B cell (primary cell): Measurements from ENCODE around the gene POLR3GL. TPM values are rescaled to one million over a fixed set of nuclear protein-coding genes. Genes with fewer than 3 reads are reported as not detected.
"Not testable (repeated sequence)": the region's sequence is repeated elsewhere in the genome, so short reads cannot be mapped to it uniquely, and the experiment has no call there.

ENCODE experiments used
- ATAC-seq: fragments of 200-7000 bp; cut with Tn5 transposase; one replicate; pipeline ENCODE4 v1.10.0; 2021; ENCODE audit warnings: low read depth, mild to moderate bottlenecking, moderate number of reproducible peaks, moderate library complexity
- CTCF ChIA-PET: fragments of 350-600 bp; sonication (Branson Sonifier 250); formaldehyde crosslinking; loops from one replicate; lab custom pipeline; 2021; ENCODE audit warnings: antibody characterized with exemption, inconsistent platforms; lab: Charles Lee
- POLR2A ChIA-PET: fragments of 350-600 bp; sonication (Branson Sonifier 250); formaldehyde crosslinking; loops from one replicate; lab custom pipeline; 2021; ENCODE audit warnings: antibody characterized with exemption; lab: Charles Lee
- DNase-seq: peaks from one replicate; pipeline ENCODE4 v3.0.0; 2013
- H2AFZ ChIP-seq: 2 replicates; pipeline ENCODE4 v1.6.1; 2012; ENCODE audit warnings: mild to moderate bottlenecking, low read depth, low read length; ENCODE audit not compliant: insufficient read depth, poor library complexity, severe bottlenecking
- H3K27ac ChIP-seq, 2 donors: 1 replicate in 1 of 2; 2 replicates in 1 of 2; pipeline ENCODE4 v1.5.1; 2012 to 2013; ENCODE audit warnings: low read length in 2 of 2, mild to moderate bottlenecking in 2 of 2, moderate library complexity in 1 of 2
- H3K27me3 ChIP-seq, 4 experiments: fragments of 200-600 bp in 1 of 4; sonication (generic) in 1 of 4; replicated peaks in 1 of 4; 1 replicate in 2 of 4; 2 replicates in 2 of 4; pipeline versions ENCODE4 v1.6.1 to v1.7.0; 2013 to 2016; ENCODE audit warnings: low read length in 3 of 4, mild to moderate bottlenecking in 2 of 4, mixed read lengths in 1 of 4, moderate library complexity in 1 of 4; ENCODE audit not compliant: insufficient read depth in 4 of 4, control insufficient read depth in 3 of 4; ENCODE audit errors: control extremely low read depth in 1 of 4
- H3K36me3 ChIP-seq, 2 experiments: replicated peaks in 1 of 2; 1 replicate in 1 of 2; 2 replicates in 1 of 2; pipeline versions ENCODE4 v1.6.1 to v1.7.1; 2013; ENCODE audit warnings: low read length in 1 of 2; ENCODE audit not compliant: insufficient read depth in 2 of 2, control insufficient read depth in 1 of 2; ENCODE audit errors: control extremely low read depth in 1 of 2, extremely low read depth in 1 of 2
- H3K4me1 ChIP-seq, 2 donors: fragments of 200-600 bp in 1 of 2; sonication (generic) in 1 of 2; 1 replicate in 1 of 2; 2 replicates in 1 of 2; pipeline versions ENCODE4 v1.5.1 to v1.6.1; 2013 to 2017; ENCODE audit warnings: low read length in 2 of 2; ENCODE audit not compliant: control insufficient read depth in 2 of 2, insufficient read depth in 2 of 2
- H3K4me2 ChIP-seq: replicated peaks from 2 replicates; pipeline ENCODE3; 2012; ENCODE audit warnings: mild to moderate bottlenecking, low read depth, low read length; ENCODE audit not compliant: poor library complexity, severe bottlenecking
- H3K4me3 ChIP-seq, 5 experiments: fragments of 200-600 bp in 1 of 5; sonication (generic) in 1 of 5; 1 replicate in 3 of 5; 2 replicates in 2 of 5; pipeline versions ENCODE4 v1.5.1 to v1.7.0; 2011 to 2016; ENCODE audit warnings: low read length in 4 of 5, mild to moderate bottlenecking in 4 of 5, low read depth in 2 of 5, control low read depth in 1 of 5, moderate library complexity in 1 of 5; ENCODE audit not compliant: insufficient read depth in 1 of 5; ENCODE audit errors: control extremely low read depth in 1 of 5, extremely low read depth in 1 of 5
- H3K79me2 ChIP-seq: fragments of 200-600 bp; sonication (generic); one replicate; pipeline ENCODE4 v1.6.0; 2016; ENCODE audit warnings: low read length; ENCODE audit not compliant: control insufficient read depth, insufficient read depth
- H3K9ac ChIP-seq: fragments of 200-600 bp; sonication (generic); 2 replicates; pipeline ENCODE4 v1.6.1; 2017; ENCODE audit warnings: mild to moderate bottlenecking, low read length, moderate library complexity
- H3K9me3 ChIP-seq, 3 donors: one replicate each; pipeline versions ENCODE4 v1.6.1 to v1.7.1; 2013; ENCODE audit warnings: low read length in 2 of 3; ENCODE audit not compliant: control insufficient read depth in 2 of 3, insufficient read depth in 1 of 3; ENCODE audit errors: control extremely low read depth in 1 of 3
- H4K20me1 ChIP-seq: 2 replicates; pipeline ENCODE4 v1.6.0; 2012; ENCODE audit warnings: mild to moderate bottlenecking, low read length; ENCODE audit not compliant: insufficient read depth, control insufficient read depth, poor library complexity, severe bottlenecking
- H3K27ac Mint-ChIP-seq: one replicate; pipeline ENCODE4 v1.8.0; 2021; ENCODE audit warnings: mixed read lengths
- H3K27me3 Mint-ChIP-seq: one replicate; pipeline ENCODE4 v1.8.0; 2021; ENCODE audit warnings: mixed read lengths
- H3K4me1 Mint-ChIP-seq: one replicate; pipeline ENCODE4 v1.8.0; 2021; ENCODE audit warnings: mixed read lengths
- H3K4me3 Mint-ChIP-seq: one replicate; pipeline ENCODE4 v1.8.0; 2021; ENCODE audit warnings: mixed read lengths
- H3K9me3 Mint-ChIP-seq: one replicate; pipeline ENCODE4 v1.8.0; 2022; ENCODE audit warnings: mixed read lengths; ENCODE audit not compliant: insufficient read depth
- EZH2 ChIP-seq: IDR thresholded peaks from 2 replicates; pipeline ENCODE4 v1.6.1; 2012; ENCODE audit warnings: borderline replicate concordance, low read depth, mild to moderate bottlenecking, moderate library complexity, low read length; ENCODE audit not compliant: insufficient read depth, poor library complexity, severe bottlenecking
- WGBS: methylation state at CpG from one replicate; pipeline ENCODE4 v1.1.5; 2013; ENCODE audit warnings: missing lambda C conversion rate; ENCODE audit not compliant: insufficient coverage; 5-methylcytosine and 5-hydroxymethylcytosine counted together
- intact Hi-C: fragments of 100-400 bp; cut with micrococcal nuclease; formaldehyde crosslinking; loops from one replicate; pipeline ENCODE4 v1.10.0; 2022
- polyA plus RNA-seq: library from polyadenylated mRNA; depleted of rRNA; stranded (reverse); fragments of >200 nt; gene quantifications from 2 replicates; pipeline ENCODE4 v1.2.3, GENCODE V29; 2012
- total RNA-seq, 2 donors: library from RNA; stranded (reverse); fragments of 120-200 nt in 1 of 2; gene quantifications; 1 replicate in 1 of 2; 2 replicates in 1 of 2; pipeline versions ENCODE4 v1.2.3 to v1.2.4, GENCODE V29; 2013 to 2022
- TF ChIP-seq, protein P1 (sequence below): fragments of 200-600 bp; IDR thresholded peaks from one replicate; pipeline ENCODE4 v1.8.0; 2022; ENCODE audit warnings: antibody characterized with exemption, mild to moderate bottlenecking

The POLR3GL gene
- total and polyA plus RNA-seq, 2 donors (not counting 1 experiment from before 2014, with no cell fraction given) = 17.6 to 33.3 TPM

DNA sequence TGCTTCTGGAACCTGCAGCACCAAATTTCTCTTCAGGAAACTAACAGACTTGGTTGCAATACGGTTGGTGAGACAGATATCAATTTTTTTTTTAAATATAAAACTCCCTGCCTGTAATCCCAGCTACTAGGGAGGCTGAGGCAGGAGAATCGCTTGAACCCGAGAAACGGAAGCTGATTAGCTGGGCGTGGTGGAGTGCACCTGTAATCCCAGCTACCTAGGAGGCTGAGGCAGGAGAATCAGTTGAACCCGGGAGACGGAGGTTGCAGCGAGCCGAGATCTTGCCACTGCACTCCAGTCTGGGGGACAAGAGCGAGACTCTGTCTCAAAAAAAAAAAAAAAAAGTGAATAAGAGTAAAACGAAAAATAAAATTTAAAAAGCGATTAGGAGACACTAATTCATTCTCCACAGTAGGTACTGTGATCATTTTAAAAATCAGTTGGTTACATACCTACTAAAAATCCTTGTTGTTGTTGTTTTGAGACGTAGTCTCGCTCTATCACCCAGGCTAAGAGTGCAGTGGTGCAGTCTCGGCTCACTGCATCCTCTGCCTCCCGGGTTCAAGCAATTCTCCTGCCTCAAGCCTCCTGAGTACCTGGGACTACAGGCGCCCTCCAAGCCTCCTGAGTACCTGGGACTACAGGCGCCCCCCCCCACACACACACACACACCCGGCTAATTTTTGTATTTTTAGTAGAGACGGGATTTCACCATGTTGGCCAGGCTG lies 36.4 kb upstream of the POLR3GL start:
- 43% methylated on average over 11 of the region's 20 CpGs for WGBS
- DNase-seq (peak; percentile 27), ATAC-seq (no peak)
- TF ChIP-seq, protein P1, sequence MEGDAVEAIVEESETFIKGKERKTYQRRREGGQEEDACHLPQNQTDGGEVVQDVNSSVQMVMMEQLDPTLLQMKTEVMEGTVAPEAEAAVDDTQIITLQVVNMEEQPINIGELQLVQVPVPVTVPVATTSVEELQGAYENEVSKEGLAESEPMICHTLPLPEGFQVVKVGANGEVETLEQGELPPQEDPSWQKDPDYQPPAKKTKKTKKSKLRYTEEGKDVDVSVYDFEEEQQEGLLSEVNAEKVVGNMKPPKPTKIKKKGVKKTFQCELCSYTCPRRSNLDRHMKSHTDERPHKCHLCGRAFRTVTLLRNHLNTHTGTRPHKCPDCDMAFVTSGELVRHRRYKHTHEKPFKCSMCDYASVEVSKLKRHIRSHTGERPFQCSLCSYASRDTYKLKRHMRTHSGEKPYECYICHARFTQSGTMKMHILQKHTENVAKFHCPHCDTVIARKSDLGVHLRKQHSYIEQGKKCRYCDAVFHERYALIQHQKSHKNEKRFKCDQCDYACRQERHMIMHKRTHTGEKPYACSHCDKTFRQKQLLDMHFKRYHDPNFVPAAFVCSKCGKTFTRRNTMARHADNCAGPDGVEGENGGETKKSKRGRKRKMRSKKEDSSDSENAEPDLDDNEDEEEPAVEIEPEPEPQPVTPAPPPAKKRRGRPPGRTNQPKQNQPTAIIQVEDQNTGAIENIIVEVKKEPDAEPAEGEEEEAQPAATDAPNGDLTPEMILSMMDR = no peak
- TF ChIP-seq EZH2 = no peak
- Histone ChIP-seq H3K36me3 (peaks cover 3 to 14% of the 10 kb centered on the region in 2 experiments), H2AFZ (peak overlapping the region; percentile 73), H3K27me3 (no peaks in the 10 kb centered on the region), H3K4me3 (peak overlapping the region; percentile 71 to 95 (median 83)), H3K4me1 (peaks cover 25 to 37% of the 10 kb centered on the region in 2 donors), H3K27ac (peak overlapping the region; percentile 96 to 99), H3K4me2 (peak overlapping the region; percentile 77), H3K9ac (peak overlapping the region; percentile 98), H4K20me1 (no peaks in the 10 kb centered on the region), H3K9me3 (no peaks in the 10 kb centered on the region), H3K79me2 (peaks cover 18% of the 10 kb centered on the region)
- no peaks in the 10 kb centered on the region for H3K9me3 Mint-ChIP-seq
- peak overlapping the region; percentile 81 for H3K27ac Mint-ChIP-seq
- H3K27me3 Mint-ChIP-seq = no peaks in the 10 kb centered on the region
- ChIA-PET POLR2A (interaction anchor here (0.7 to 3.5 kb wide), 16 partner anchors 9 to 109 kb away, joined by 3 to 43 read pairs (median 8); partner anchors contain the start of genes ANKRD34A, LIX1L, NUDT17 and PEX11B), CTCF (interaction anchor here (0.8 to 3.6 kb wide), 22 partner anchors 9 to 110 kb away, joined by 3 to 30 read pairs (median 6); partner anchors contain the start of genes ANKRD34A, LIX1L, NUDT17 and PEX11B)
- peak overlapping the region; percentile 78 for H3K4me3 Mint-ChIP-seq
- intact Hi-C loops = loop anchor here (1.0 to 2.0 kb wide), 6 partner anchors 10 to 109 kb away; partner anchors contain the start of genes ANKRD34A, LIX1L, PEX11B and PIAS3
- peaks cover 19% of the 10 kb centered on the region for H3K4me1 Mint-ChIP-seq

DNA sequence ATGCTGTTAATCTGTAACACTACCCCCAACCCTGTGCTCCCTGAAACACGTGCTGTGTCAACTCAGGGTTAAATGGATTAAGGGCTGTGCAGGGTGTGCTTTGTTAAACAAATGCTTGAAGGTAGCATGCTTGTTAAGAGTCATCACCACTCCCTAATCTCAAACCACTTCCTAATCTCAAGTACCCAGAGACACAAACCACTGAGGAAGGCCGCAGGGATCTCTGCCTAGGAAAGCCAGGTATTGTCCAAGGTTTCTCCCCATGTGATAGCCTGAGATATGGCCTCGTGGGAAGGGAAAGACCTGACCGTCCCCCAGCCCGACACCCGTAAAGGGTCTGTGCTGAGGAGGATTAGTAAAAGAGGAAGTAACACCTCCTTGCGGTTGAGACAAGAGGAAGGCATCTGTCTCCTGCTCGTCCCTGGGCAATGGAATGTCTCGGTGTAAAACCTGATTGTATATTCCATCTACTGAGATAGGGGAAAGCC lies 31.9 kb upstream of the POLR3GL start:
- peaks cover 2 to 20% of the 10 kb centered on the region in 2 experiments for H3K36me3 ChIP-seq
- 0% methylated on average over 3 of the region's 9 CpGs for WGBS
- H3K4me3 Mint-ChIP-seq = peak overlapping the region; percentile 68
- not testable (repeated sequence) for H3K9me3 Mint-ChIP-seq, H3K4me3 ChIP-seq, H3K9me3 ChIP-seq, H3K27me3 ChIP-seq, H3K9ac ChIP-seq, H3K27me3 Mint-ChIP-seq, ATAC-seq, H3K79me2 ChIP-seq, H4K20me1 ChIP-seq
- H3K27ac Mint-ChIP-seq = peak overlapping the region; percentile 89
- POLR2A ChIA-PET = interaction anchor here (2.5 kb wide), 1 partner anchor 26 kb away, joined by 10 read pairs; the partner anchor contains the start of gene LIX1L
- CTCF ChIA-PET = interaction anchor here (1.8 kb wide), 1 partner anchor 25 kb away, joined by 8 read pairs; the partner anchor contains the start of gene LIX1L
- H3K4me2 ChIP-seq = peak overlapping the region; percentile 22
- intact Hi-C loops = loop anchor here (1.0 kb wide), 1 partner anchor 26 kb away; the partner anchor contains the start of gene LIX1L
- peak; percentile 78 for DNase-seq
- H3K4me1 ChIP-seq = peaks cover 17 to 30% of the 10 kb centered on the region in 2 donors
- peak overlapping the region; percentile 27 for H2AFZ ChIP-seq
- peaks cover 23% of the 10 kb centered on the region for H3K4me1 Mint-ChIP-seq
- H3K27ac ChIP-seq = peak overlapping the region in 1 of 2 donors; percentile 59
